Hepatocyte (in vitro differentiated cells): ENCODE data around the gene BTN2A1.

Source experiments
- CTCF ChIP-seq: fragments of 200-600 bp; sonication (generic); IDR thresholded peaks from 2 replicates; pipeline ENCODE4 v1.5.1; 2016; ENCODE audit warnings: antibody characterized with exemption, mild to moderate bottlenecking; ENCODE audit not compliant: poor library complexity
- EZH2 ChIP-seq: fragments of 200-600 bp; sonication (generic); IDR thresholded peaks from 2 replicates; pipeline ENCODE4 v1.6.1; 2016; ENCODE audit warnings: antibody characterized with exemption, mild to moderate bottlenecking, borderline replicate concordance

GRCh38 chr6:26439151-26440125, 18.3 kb upstream of the BTN2A1 start:
- TF ChIP-seq CTCF (no peak), EZH2 (no peak)
